Activated T-cell treated with anti-CD3 and anti-CD28 coated beads, Interleukin-2, amount 50 U/mL, for 24 hours (primary cell): ENCODE results near the gene APP.

Source experiments
- DNase-seq: peaks from one replicate; pipeline ENCODE4 v3.0.0-alpha.2; 2020
- H3K27ac Mint-ChIP-seq: 2 replicates; pipeline ENCODE4 v1.8.0; 2020; ENCODE audit warnings: mild to moderate bottlenecking, mixed read lengths
- H3K27me3 Mint-ChIP-seq: 2 replicates; pipeline ENCODE4 v1.8.0; 2020; ENCODE audit warnings: mixed read lengths
- H3K36me3 Mint-ChIP-seq: 2 replicates; pipeline ENCODE4 v1.8.0; 2020; ENCODE audit warnings: low read depth, mixed read lengths
- H3K4me1 Mint-ChIP-seq: 2 replicates; pipeline ENCODE4 v1.8.0; 2020; ENCODE audit warnings: low read depth, mixed read lengths
- H3K4me3 Mint-ChIP-seq: 2 replicates; pipeline ENCODE4 v1.8.0; 2020; ENCODE audit warnings: mild to moderate bottlenecking, moderate library complexity, mixed read lengths
- H3K9me3 Mint-ChIP-seq: 2 replicates; pipeline ENCODE4 v1.8.0; 2020; ENCODE audit warnings: mixed read lengths

Gene APP

DNA sequence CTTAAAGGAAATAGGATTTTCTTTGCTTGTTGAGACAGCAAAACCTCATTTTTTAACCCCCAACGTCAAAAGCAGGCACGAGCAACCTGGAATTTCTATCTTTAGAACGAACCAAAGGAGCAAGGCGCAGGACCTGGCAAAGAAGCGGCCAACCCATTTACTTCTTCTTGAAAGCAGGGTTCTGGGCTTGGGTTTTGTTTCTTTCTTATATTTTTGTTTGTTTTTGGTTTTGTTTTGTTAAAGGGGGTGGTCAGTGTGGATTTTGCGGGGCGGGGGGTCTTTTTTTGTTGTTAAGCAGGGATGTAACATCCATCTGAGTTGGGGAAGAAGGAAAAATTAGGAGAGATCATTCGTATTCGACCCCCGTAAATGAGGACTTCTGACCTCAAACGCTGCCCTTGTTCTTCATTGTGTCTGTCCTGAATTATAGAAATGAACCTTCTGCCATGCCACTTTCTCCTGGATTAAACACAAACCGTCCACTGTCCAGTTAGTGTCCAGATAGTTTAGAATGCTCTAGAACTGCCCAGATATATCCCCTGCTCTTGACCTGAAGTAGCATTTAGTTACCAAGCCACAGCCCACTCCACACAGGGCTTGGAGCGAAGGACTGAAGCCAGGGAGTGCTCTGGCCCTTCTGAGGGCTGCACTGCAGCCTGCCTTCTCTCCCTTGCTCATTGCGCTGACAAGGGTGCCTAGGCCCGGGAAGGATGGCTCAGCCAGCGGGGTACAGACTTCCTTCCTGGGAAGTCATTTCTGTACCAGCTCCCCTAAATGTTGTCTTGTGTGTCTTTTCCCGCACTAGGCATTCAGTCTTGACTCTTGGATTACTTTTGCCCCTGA lies 909 bp upstream of the APP start:
- Mint-ChIP-seq H3K4me1 (peaks cover 30% of the 10 kb centered on the region), H3K4me3 (peak overlapping the region; percentile 92), H3K27me3 (peaks cover 12% of the 10 kb centered on the region), H3K9me3 (no peaks in the 10 kb centered on the region), H3K27ac (peak overlapping the region; percentile 55), H3K36me3 (peaks cover 13% of the 10 kb centered on the region)
- no peak for DNase-seq

DNA sequence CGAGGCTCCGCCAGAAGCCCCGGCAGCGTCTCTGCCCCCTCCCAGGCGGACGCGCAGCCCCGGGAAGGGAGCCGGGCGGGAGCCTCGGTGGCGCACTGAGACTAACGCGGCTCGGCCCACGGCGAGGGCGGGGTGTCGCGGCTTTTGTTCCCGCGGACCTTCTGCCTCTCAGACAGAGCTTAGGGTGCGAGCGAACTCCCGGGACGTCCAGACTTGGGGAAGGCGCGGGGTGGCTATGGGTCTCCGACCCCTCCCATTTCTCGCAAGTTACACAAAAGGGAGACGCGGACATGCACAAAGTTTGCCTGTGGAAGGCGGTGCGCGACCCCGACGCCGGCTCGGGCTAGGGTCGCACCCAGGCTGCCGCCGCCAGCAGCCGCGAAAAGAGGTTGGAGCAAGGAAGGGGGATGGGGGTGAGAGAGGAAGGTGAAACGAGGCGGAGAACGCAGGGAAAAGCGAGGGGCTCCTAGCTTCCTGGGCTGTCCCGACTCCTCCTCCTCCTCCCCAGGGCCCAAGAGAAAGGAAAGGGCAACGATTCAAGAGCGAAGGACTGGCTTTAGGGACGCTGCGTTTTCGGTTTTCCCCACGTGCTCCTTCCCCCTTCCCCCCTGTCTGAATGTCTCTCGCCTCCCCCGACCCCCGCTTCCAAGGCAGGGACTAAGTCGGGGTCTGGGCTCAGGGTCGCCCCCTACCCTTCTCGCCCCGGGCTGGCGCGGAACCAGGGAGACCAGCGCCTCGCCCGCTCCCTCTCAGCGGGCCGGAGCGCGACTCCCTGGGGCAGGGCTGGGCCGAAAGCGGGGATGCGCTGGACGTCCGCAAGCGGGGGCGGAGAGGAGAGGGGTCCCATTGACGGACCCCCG lies 729 bp downstream of the APP start:
- peaks cover 33% of the 10 kb centered on the region for H3K4me1 Mint-ChIP-seq
- peak; percentile 73 for DNase-seq
- H3K9me3 Mint-ChIP-seq = no peaks in the 10 kb centered on the region
- peaks cover 13% of the 10 kb centered on the region for H3K36me3 Mint-ChIP-seq
- peaks cover 12% of the 10 kb centered on the region for H3K27me3 Mint-ChIP-seq
- peak overlapping the region; percentile 92 for H3K4me3 Mint-ChIP-seq
- peak overlapping the region; percentile 81 for H3K27ac Mint-ChIP-seq

DNA sequence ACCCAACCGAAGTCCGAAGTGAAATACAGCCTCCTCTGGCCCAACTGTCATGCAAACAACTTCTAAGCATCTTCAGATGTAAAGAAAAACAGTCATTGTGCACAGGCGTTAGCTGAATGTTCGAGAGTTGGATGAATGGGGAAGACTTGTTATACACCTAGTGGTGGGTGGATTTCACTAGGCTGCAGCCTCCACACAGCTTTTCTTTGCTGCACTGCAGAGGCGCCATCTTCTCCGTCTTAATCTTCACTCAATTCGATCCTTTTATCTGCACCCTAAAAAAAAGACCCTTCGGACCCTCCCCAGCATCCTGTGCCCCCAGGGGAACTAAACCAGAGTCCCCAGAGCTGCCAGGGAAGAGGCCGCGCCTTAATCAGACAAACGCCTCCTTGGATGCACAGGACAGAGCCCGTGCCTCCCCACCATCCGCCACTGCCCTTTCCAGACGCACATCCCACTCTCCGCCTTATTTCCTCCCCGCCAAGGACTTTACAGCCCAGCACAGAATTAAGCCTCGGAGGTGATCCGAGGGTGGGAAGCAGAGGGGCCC lies 1.4 kb downstream of the APP start:
- peaks cover 33% of the 10 kb centered on the region for H3K4me1 Mint-ChIP-seq
- H3K27ac Mint-ChIP-seq = peak overlapping the region; percentile 73
- peaks cover 13% of the 10 kb centered on the region for H3K36me3 Mint-ChIP-seq
- H3K27me3 Mint-ChIP-seq = peaks cover 12% of the 10 kb centered on the region
- H3K4me3 Mint-ChIP-seq = peak overlapping the region; percentile 92
- DNase-seq = peak; percentile 70
- H3K9me3 Mint-ChIP-seq = no peaks in the 10 kb centered on the region

DNA sequence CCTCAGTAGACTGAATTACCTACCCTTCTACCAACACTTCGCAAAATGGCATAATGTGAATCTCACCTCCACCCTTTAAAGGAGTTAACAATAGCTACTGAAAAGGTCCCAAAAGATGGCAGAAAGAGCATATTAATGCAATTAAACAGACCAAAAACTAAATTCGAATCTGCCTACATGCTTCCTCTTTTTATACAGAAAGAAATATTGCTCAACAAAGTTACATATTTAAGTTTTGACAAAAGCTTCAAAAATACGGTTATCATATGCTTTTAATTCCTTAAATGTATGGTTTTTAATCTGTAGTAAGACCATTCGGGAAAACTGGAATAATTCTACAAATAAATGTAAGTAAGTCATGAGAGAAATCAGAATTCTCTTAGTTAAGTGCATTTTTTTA lies 2.2 kb downstream of the APP start:
- Mint-ChIP-seq H3K36me3 (peaks cover 13% of the 10 kb centered on the region), H3K27me3 (peaks cover 12% of the 10 kb centered on the region), H3K4me3 (peak overlapping the region; percentile 92)

DNA sequence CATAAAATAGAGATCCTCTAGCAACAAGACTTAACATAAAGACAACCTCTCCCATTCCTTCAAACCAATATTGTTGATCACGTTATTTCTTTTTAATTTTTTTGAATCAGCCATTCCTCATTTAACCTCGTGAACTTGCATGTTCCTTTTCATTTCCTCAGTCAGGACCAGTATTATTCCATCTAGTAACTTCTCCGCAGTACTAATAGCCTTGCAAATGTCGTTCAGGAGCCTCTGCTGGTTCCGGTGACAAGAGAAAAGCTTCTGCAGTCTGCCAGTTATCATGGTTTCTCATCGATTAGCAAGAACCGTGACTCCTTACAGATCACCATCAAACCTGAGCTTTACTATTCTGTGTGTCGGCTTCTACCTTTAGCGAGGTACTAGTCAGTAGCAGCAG lies 3.0 kb downstream of the APP start:
- Mint-ChIP-seq H3K9me3 (no peaks in the 10 kb centered on the region), H3K4me1 (peaks cover 35% of the 10 kb centered on the region), H3K27ac (no peak overlapping the region), H3K36me3 (peaks cover 13% of the 10 kb centered on the region), H3K4me3 (no peak overlapping the region), H3K27me3 (peaks cover 12% of the 10 kb centered on the region)
- no peak for DNase-seq

More for the DNA sequence above, 2.2 kb downstream of the APP start:
- Mint-ChIP-seq H3K4me1 (peaks cover 34% of the 10 kb centered on the region), H3K27ac (no peak overlapping the region), H3K9me3 (no peaks in the 10 kb centered on the region)
- DNase-seq = no peak

DNA sequence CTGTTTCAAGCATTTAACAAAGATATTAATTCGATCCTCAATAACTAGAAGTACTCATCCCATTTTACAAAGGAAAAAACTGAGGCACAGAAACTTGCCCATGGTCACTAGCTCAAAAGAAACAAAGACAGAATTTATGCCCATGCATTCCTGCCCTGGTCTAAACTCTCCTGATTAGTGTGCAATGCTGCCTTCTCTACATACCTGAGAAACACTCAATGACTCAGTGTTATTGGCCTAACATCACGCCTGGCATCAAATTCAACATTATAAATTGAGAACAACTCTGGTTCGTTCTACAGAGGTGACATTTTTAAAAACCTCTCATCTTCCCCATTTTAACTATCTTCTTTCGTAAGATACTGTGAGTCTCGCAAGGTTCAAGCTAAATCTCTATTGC lies 5.2 kb downstream of the APP start:
- Mint-ChIP-seq H3K36me3 (peaks cover 13% of the 10 kb centered on the region), H3K9me3 (no peaks in the 10 kb centered on the region), H3K4me3 (no peak overlapping the region)

DNA sequence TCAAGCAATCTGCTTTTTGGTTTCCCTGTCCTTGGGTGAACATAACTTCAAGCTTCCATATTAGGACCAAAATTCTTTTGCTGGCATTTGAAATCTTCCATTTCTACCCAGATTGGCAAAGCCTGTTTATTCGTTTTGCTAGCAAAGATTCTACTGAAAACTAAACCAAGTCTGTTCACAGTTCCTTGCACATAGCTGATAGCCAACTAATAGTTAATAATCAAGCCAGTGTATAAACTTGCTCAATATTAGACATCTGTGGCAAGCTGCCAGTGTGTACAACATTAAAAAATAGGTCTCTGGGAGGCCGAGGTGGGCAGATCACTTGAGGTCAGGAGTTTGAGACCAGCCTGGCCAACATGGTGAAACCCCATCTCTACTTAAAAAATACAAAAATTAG lies 6.3 kb downstream of the APP start:
- H3K4me3 Mint-ChIP-seq = no peak overlapping the region

More for the DNA sequence above, 5.2 kb downstream of the APP start:
- DNase-seq = no peak
- Mint-ChIP-seq H3K27ac (no peak overlapping the region), H3K4me1 (peaks cover 26% of the 10 kb centered on the region), H3K27me3 (peaks cover 3% of the 10 kb centered on the region)

DNA sequence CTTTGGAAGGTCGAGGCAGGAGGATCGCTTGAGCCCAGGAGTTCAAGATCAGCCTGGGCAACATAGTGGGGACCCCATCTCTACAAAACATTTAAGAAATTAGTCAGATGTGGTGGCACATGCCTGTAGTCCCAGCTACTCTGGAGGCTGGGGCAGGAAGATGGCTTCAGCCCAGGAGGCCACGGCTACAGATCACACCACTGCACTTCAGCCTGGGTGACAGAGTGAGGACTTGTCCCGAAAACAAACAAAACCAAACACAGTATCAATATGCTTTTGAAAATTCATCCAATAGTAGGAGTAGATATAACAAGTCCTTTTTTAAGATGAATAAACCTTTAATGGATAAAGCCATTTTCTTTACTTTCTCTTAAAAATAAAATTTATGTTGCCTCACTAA lies 8.5 kb downstream of the APP start:
- no peak for DNase-seq
- Mint-ChIP-seq H3K36me3 (peaks cover 1% of the 10 kb centered on the region), H3K27me3 (no peaks in the 10 kb centered on the region), H3K9me3 (no peaks in the 10 kb centered on the region), H3K27ac (no peak overlapping the region), H3K4me3 (no peak overlapping the region), H3K4me1 (peaks cover 28% of the 10 kb centered on the region)

More for the DNA sequence above, 6.3 kb downstream of the APP start:
- Mint-ChIP-seq H3K27ac (no peak overlapping the region), H3K4me1 (peaks cover 26% of the 10 kb centered on the region), H3K27me3 (peaks cover 3% of the 10 kb centered on the region), H3K36me3 (peaks cover 10% of the 10 kb centered on the region), H3K9me3 (no peaks in the 10 kb centered on the region)
- no peak for DNase-seq

DNA sequence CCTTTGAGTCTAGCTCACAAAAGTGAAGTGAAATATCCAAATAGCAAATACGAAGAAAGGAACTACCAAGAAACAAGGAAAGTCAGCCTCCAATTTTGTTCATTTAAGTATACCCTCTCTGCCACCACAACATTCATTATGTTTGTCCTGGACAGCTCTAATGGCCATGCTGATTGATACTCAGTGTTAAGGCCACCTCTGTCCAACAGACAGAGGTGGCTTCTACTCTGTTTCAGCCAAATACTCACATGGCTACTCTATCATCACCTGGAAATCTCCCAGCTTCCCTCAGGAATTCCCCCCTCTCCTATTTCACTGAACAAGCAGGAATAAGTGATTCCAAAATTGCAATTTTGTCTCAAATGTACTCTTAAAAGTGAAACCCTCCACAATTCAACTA lies 10.7 kb downstream of the APP start:
- Mint-ChIP-seq H3K9me3 (no peaks in the 10 kb centered on the region), H3K36me3 (peaks cover 1% of the 10 kb centered on the region), H3K4me1 (peaks cover 19% of the 10 kb centered on the region), H3K27me3 (no peaks in the 10 kb centered on the region), H3K4me3 (no peak overlapping the region), H3K27ac (no peak overlapping the region)
- DNase-seq = no peak

DNA sequence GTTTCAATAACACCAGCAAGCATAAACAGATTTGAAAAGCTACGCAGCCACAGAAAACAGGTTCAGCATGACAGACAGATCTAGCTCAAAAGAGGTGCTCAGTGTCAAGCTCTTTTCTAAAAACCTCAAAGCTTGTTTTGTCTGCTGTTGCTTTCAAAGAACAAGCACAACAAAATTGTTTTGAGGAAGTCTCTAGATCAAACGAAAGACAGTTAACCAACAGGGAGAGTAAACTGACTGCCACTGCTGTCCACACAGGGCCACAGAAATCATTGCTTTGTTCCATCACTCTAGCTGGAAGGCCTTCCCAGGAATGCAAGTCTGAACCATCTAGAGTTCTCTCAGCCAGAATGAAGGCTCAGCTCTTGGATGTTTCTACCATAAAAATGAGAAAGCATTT lies 12.8 kb downstream of the APP start:
- Mint-ChIP-seq H3K27me3 (no peaks in the 10 kb centered on the region), H3K9me3 (no peaks in the 10 kb centered on the region), H3K36me3 (peaks cover 1% of the 10 kb centered on the region), H3K4me3 (no peak overlapping the region), H3K4me1 (peaks cover 18% of the 10 kb centered on the region), H3K27ac (no peak overlapping the region)
- DNase-seq = no peak

DNA sequence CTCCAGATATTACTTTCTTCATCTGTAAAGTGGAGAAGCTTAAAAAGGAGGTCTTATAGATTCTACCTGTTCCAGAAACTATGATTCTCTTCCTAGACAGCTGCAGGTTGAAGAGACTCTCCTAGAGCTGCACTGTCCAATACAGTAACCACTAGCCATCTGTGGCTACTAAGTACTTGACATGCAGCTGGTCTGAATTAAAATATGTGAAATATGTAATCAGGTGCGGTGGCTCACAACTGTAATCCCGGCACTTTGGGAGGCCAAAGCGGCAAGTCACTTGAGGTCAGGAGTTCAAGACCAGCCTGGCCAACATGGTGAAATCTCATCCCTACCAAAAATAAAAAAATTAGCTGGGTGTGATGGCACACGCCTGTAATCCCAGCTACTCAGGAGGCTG lies 15.8 kb downstream of the APP start:
- DNase-seq = no peak
- no peak overlapping the region for H3K27ac Mint-ChIP-seq
- no peaks in the 10 kb centered on the region for H3K27me3 Mint-ChIP-seq
- H3K36me3 Mint-ChIP-seq = peaks cover 1% of the 10 kb centered on the region
- no peaks in the 10 kb centered on the region for H3K9me3 Mint-ChIP-seq
- H3K4me3 Mint-ChIP-seq = no peak overlapping the region
- peaks cover 18% of the 10 kb centered on the region for H3K4me1 Mint-ChIP-seq

DNA sequence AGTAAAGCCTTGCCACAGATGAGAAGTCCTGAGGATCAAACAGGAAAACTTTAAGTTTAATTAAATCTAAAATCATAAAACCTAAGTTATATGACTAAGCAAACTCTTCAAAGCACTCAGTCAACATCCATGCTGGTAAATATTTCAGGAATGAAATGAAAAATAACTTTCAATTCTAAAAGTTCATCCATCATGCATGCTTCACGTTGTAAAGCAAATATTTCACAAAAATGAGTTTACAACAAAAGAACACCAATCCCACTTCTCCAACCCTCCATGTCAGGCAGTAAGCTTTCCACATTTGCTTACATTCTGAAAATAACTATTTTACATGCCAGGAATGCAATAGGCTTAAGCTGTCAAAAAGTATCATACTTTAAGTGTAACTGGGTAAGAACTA lies 16.8 kb downstream of the APP start:
- no peak for DNase-seq
- H3K36me3 Mint-ChIP-seq = peaks cover 3% of the 10 kb centered on the region
- H3K4me3 Mint-ChIP-seq = no peak overlapping the region
- H3K4me1 Mint-ChIP-seq = peaks cover 24% of the 10 kb centered on the region
- no peak overlapping the region for H3K27ac Mint-ChIP-seq
- H3K27me3 Mint-ChIP-seq = no peaks in the 10 kb centered on the region
- H3K9me3 Mint-ChIP-seq = no peaks in the 10 kb centered on the region

DNA sequence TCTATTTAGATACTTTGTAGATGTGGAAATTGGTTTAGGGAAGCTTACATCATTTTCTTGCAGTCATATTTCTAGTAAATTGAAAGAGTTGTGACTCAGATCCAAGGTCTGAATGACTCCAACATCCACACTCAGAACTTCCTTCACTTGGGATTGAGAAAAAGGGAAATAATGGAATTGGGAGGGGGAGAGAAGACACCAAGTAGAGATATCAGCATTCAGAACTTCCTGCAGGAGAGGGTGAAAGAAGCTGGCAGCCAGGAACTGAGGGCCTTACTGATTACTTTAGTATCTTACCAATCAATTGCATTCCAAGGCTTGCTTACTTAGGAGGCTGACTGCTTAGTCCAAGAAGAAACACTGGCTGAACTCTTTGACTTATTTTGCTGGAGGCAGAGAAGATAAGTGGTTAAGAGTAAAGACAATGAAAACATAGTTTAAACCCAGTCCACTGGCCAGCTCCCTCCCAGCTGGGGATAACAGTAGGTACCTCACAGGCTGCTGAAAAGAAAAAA lies 21.7 kb downstream of the APP start:
- Mint-ChIP-seq H3K27me3 (no peaks in the 10 kb centered on the region), H3K4me1 (peaks cover 21% of the 10 kb centered on the region), H3K4me3 (no peak overlapping the region)

DNA sequence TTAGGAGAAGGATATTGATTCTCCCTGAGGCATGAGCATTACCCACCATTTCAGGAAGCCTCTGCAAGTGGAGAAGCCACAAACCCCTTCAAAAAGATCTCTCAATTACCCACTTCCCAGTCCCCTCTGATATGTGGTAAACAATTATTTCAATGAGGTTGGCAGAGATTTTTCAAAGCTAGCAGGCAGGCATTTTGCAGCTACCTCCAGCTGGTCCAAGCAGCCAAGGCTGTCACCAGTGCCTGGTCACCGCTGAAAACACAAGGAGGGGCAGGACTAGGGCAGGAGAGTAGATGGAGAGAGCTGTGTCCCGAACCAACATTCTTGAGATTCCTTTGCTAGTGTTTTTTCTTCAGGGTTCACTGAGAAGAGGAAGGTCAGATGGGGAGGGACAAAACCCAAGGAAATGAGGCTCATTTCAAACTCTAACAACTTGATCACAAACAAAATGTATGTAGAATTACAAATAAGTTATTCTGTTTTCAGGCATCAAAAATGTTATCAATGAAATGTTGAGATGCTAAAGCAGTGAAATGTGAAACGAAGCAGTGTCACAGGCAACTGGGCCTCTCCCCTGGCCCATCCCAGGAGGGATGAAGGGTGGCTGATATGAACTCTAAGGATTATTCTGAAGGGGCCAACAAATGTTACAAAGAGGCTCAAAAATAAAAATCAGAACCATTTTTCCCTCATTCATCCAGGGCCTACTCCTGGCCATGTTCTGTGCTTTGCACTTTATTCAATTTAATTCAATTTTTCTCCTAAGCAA lies 22.3 kb downstream of the APP start:
- Mint-ChIP-seq H3K27me3 (no peaks in the 10 kb centered on the region), H3K9me3 (no peaks in the 10 kb centered on the region), H3K27ac (peak overlapping the region; percentile 0), H3K4me1 (peaks cover 21% of the 10 kb centered on the region), H3K36me3 (peaks cover 17% of the 10 kb centered on the region), H3K4me3 (no peak overlapping the region)
- no peak for DNase-seq

More for the DNA sequence above, 21.7 kb downstream of the APP start:
- Mint-ChIP-seq H3K27ac (peak overlapping the region; percentile 0), H3K36me3 (peaks cover 15% of the 10 kb centered on the region), H3K9me3 (no peaks in the 10 kb centered on the region)
- no peak for DNase-seq
